ENCODE results near the gene MTRR. TPM values are rescaled to one million over a fixed set of nuclear protein-coding genes. Genes with fewer than 3 reads are reported as not detected.

MTRR gene
- total and polyA plus RNA-seq, 5 donors from 2014 or later = 39.1 to 101 (median 55.8) TPM

GRCh38 chr5:7894860-7895259, 25.9 kb downstream of the MTRR start:
- no peaks in the 10 kb centered on the region for H3K27me3 ChIP-seq (ENCODE audit: control insufficient read depth, insufficient read depth, low read length)
- H3K27ac ChIP-seq (ENCODE audit: insufficient read depth, low read length, poor library complexity, severe bottlenecking) = no peak overlapping the region
- Mint-ChIP-seq H3K4me1 (peaks cover 0 to 34% (median 5%) of the 10 kb centered on the region in 4 donors), H3K36me3 (peaks cover 68% of the 10 kb centered on the region), H3K9me3 (no peaks in the 10 kb centered on the region), H3K4me3 (no peak overlapping the region), H3K27me3 (no peaks in the 10 kb centered on the region), H3K27ac (peak overlapping the region in 2 of 3 donors; percentile 14 to 64)
- H3K9me3 ChIP-seq (ENCODE audit: control insufficient read depth in 2 of 2, low read length in 2 of 2) = no peaks in the 10 kb centered on the region
- no peak for ATAC-seq (ENCODE audit: low read depth in 2 of 2)
- peaks cover 95% of the 10 kb centered on the region for H3K36me3 ChIP-seq (ENCODE audit: control insufficient read depth, insufficient read depth, low read length)
- no peak overlapping the region for H3K4me3 ChIP-seq (ENCODE audit: low read depth, low read length)
- no peaks in the 10 kb centered on the region for H3K4me1 ChIP-seq (ENCODE audit: control insufficient read depth, insufficient read depth, low read length, poor library complexity, severe bottlenecking)
- peak in 1 of 3 donors; percentile 26 for DNase-seq

- no peaks in the 10 kb centered on the region for H3K27me3 Mint-ChIP-seq
- no peaks in the 10 kb centered on the region for H3K9me3 ChIP-seq (ENCODE audit: control insufficient read depth in 2 of 2, low read length in 2 of 2)
- no peaks in the 10 kb centered on the region for H3K4me1 ChIP-seq (ENCODE audit: control insufficient read depth, insufficient read depth, low read length, poor library complexity, severe bottlenecking)
- no peak overlapping the region for H3K4me3 Mint-ChIP-seq
- H3K9me3 Mint-ChIP-seq = no peaks in the 10 kb centered on the region
- peaks cover 0 to 33% (median 5%) of the 10 kb centered on the region in 4 donors for H3K4me1 Mint-ChIP-seq
- H3K36me3 Mint-ChIP-seq = peaks cover 60% of the 10 kb centered on the region
- no peak overlapping the region for H3K27ac Mint-ChIP-seq
- H3K27me3 ChIP-seq (ENCODE audit: control insufficient read depth, insufficient read depth, low read length) = no peaks in the 10 kb centered on the region
- H3K27ac ChIP-seq (ENCODE audit: insufficient read depth, low read length, poor library complexity, severe bottlenecking) = no peak overlapping the region
- H3K36me3 ChIP-seq (ENCODE audit: control insufficient read depth, insufficient read depth, low read length) = peaks cover 98% of the 10 kb centered on the region
- no peak overlapping the region for H3K4me3 ChIP-seq (ENCODE audit: low read depth, low read length)
- ATAC-seq (ENCODE audit: low read depth in 2 of 2) (peak in 1 of 2 donors; percentile 39), DNase-seq (peak in 1 of 3 donors; percentile 59)
Observed at GRCh38 chr5:7897014-7897600, 28.2 kb downstream of the MTRR start.

GRCh38 chr5:7902201-7902600, 33.3 kb downstream of the MTRR start:
- Mint-ChIP-seq H3K4me1 (peaks cover 0 to 9% (median 0%) of the 10 kb centered on the region in 4 donors), H3K36me3 (peaks cover 64% of the 10 kb centered on the region), H3K9me3 (peaks cover 0 to 4% (median 3%) of the 10 kb centered on the region in 7 donors), H3K4me3 (no peak overlapping the region), H3K27me3 (no peaks in the 10 kb centered on the region), H3K27ac (no peak overlapping the region)
- DNase-seq = no peak
- Histone ChIP-seq H3K9me3 (ENCODE audit: control insufficient read depth in 2 of 2, low read length in 2 of 2) (peaks cover 0 to under 1% of the 10 kb centered on the region in 2 experiments), H3K4me1 (ENCODE audit: control insufficient read depth, insufficient read depth, low read length, poor library complexity, severe bottlenecking) (no peaks in the 10 kb centered on the region), H3K27me3 (ENCODE audit: control insufficient read depth, insufficient read depth, low read length) (no peaks in the 10 kb centered on the region), H3K4me3 (ENCODE audit: low read depth, low read length) (no peak overlapping the region), H3K36me3 (ENCODE audit: control insufficient read depth, insufficient read depth, low read length) (peaks cover 84% of the 10 kb centered on the region), H3K27ac (ENCODE audit: insufficient read depth, low read length, poor library complexity, severe bottlenecking) (no peak overlapping the region)
- ATAC-seq (ENCODE audit: low read depth in 2 of 2) = no peak

- H3K27me3 Mint-ChIP-seq = no peaks in the 10 kb centered on the region
- Histone ChIP-seq H3K9me3 (ENCODE audit: control insufficient read depth in 2 of 2, low read length in 2 of 2) (peaks cover 6 to 7% of the 10 kb centered on the region in 2 experiments), H3K4me1 (ENCODE audit: control insufficient read depth, insufficient read depth, low read length, poor library complexity, severe bottlenecking) (no peaks in the 10 kb centered on the region), H3K4me3 (ENCODE audit: low read depth, low read length) (no peak overlapping the region), H3K27ac (ENCODE audit: insufficient read depth, low read length, poor library complexity, severe bottlenecking) (no peak overlapping the region), H3K27me3 (ENCODE audit: control insufficient read depth, insufficient read depth, low read length) (no peaks in the 10 kb centered on the region), H3K36me3 (ENCODE audit: control insufficient read depth, insufficient read depth, low read length) (peaks cover 84% of the 10 kb centered on the region)
- no peak for DNase-seq
- H3K4me3 Mint-ChIP-seq = no peak overlapping the region
- no peak for ATAC-seq (ENCODE audit: low read depth in 2 of 2)
- H3K4me1 Mint-ChIP-seq = peaks cover 0 to 9% (median 0%) of the 10 kb centered on the region in 4 donors
- H3K9me3 Mint-ChIP-seq = peaks cover 0 to 10% (median 6%) of the 10 kb centered on the region in 7 donors
- H3K36me3 Mint-ChIP-seq = peaks cover 64% of the 10 kb centered on the region
- H3K27ac Mint-ChIP-seq = peak overlapping the region in 1 of 3 donors; percentile 54
Observed at GRCh38 chr5:7902666-7903625, 34.0 kb downstream of the MTRR start.

- Mint-ChIP-seq H3K27me3 (no peaks in the 10 kb centered on the region), H3K27ac (peak overlapping the region in 1 of 3 donors; percentile 32), H3K9me3 (peaks cover 0 to 22% (median 11%) of the 10 kb centered on the region in 7 donors), H3K4me3 (no peak overlapping the region), H3K4me1 (no peaks in the 10 kb centered on the region), H3K36me3 (peaks cover 64% of the 10 kb centered on the region)
- Histone ChIP-seq H3K4me1 (ENCODE audit: control insufficient read depth, insufficient read depth, low read length, poor library complexity, severe bottlenecking) (no peaks in the 10 kb centered on the region), H3K4me3 (ENCODE audit: low read depth, low read length) (no peak overlapping the region), H3K36me3 (ENCODE audit: control insufficient read depth, insufficient read depth, low read length) (peaks cover 84% of the 10 kb centered on the region), H3K9me3 (ENCODE audit: control insufficient read depth in 2 of 2, low read length in 2 of 2) (peaks cover 10 to 20% of the 10 kb centered on the region in 2 experiments), H3K27ac (ENCODE audit: insufficient read depth, low read length, poor library complexity, severe bottlenecking) (no peak overlapping the region), H3K27me3 (ENCODE audit: control insufficient read depth, insufficient read depth, low read length) (no peaks in the 10 kb centered on the region)
- no peak for DNase-seq
- ATAC-seq (ENCODE audit: low read depth in 2 of 2) = no peak
Observed at GRCh38 chr5:7904170-7904569, 35.2 kb downstream of the MTRR start.

- ATAC-seq (ENCODE audit: low read depth in 2 of 2) (no peak), DNase-seq (no peak)
- peaks cover 57% of the 10 kb centered on the region for H3K36me3 ChIP-seq (ENCODE audit: control insufficient read depth, insufficient read depth, low read length)
- H3K4me1 ChIP-seq (ENCODE audit: control insufficient read depth, insufficient read depth, low read length, poor library complexity, severe bottlenecking) = no peaks in the 10 kb centered on the region
- H3K4me1 Mint-ChIP-seq = no peaks in the 10 kb centered on the region
- no peak overlapping the region for H3K27ac Mint-ChIP-seq
- H3K36me3 Mint-ChIP-seq = peaks cover 67% of the 10 kb centered on the region
- H3K9me3 Mint-ChIP-seq = peaks cover 0 to 41% (median 13%) of the 10 kb centered on the region in 7 donors
- no peaks in the 10 kb centered on the region for H3K27me3 ChIP-seq (ENCODE audit: control insufficient read depth, insufficient read depth, low read length)
- H3K9me3 ChIP-seq (ENCODE audit: control insufficient read depth in 2 of 2, low read length in 2 of 2) = peaks cover 10 to 31% of the 10 kb centered on the region in 2 experiments
- no peak overlapping the region for H3K4me3 ChIP-seq (ENCODE audit: low read depth, low read length)
- H3K4me3 Mint-ChIP-seq = no peak overlapping the region
- no peaks in the 10 kb centered on the region for H3K27me3 Mint-ChIP-seq
- H3K27ac ChIP-seq (ENCODE audit: insufficient read depth, low read length, poor library complexity, severe bottlenecking) = no peak overlapping the region
Observed at GRCh38 chr5:7907612-7908011, 38.7 kb downstream of the MTRR start.

- DNase-seq (no peak), ATAC-seq (ENCODE audit: low read depth in 2 of 2) (no peak)
- Histone ChIP-seq H3K27me3 (ENCODE audit: control insufficient read depth, insufficient read depth, low read length) (no peaks in the 10 kb centered on the region), H3K27ac (ENCODE audit: insufficient read depth, low read length, poor library complexity, severe bottlenecking) (no peak overlapping the region), H3K4me3 (ENCODE audit: low read depth, low read length) (no peak overlapping the region), H3K36me3 (ENCODE audit: control insufficient read depth, insufficient read depth, low read length) (peaks cover 51% of the 10 kb centered on the region), H3K9me3 (ENCODE audit: control insufficient read depth in 2 of 2, low read length in 2 of 2) (peaks cover 10 to 31% of the 10 kb centered on the region in 2 experiments), H3K4me1 (ENCODE audit: control insufficient read depth, insufficient read depth, low read length, poor library complexity, severe bottlenecking) (no peaks in the 10 kb centered on the region)
- peak overlapping the region in 1 of 3 donors; percentile 14 for H3K27ac Mint-ChIP-seq
- H3K4me3 Mint-ChIP-seq = no peak overlapping the region
- H3K27me3 Mint-ChIP-seq = no peaks in the 10 kb centered on the region
- peaks cover 67% of the 10 kb centered on the region for H3K36me3 Mint-ChIP-seq
- no peaks in the 10 kb centered on the region for H3K4me1 Mint-ChIP-seq
- H3K9me3 Mint-ChIP-seq = peaks cover 0 to 48% (median 15%) of the 10 kb centered on the region in 7 donors
Observed at GRCh38 chr5:7908317-7908716, 39.4 kb downstream of the MTRR start.

Data from CD4-positive, CD25-positive, alpha-beta regulatory T cell (primary cell).